NCI-H748 (cell line): ENCODE measurements around the gene GRAP.

Experiments used
- DNase-seq: peaks from one replicate; lab custom pipeline; 2025; ENCODE audit not compliant: unreplicated experiment; lab: John Stamatoyannopoulos, UW

GRAP gene

DNA sequence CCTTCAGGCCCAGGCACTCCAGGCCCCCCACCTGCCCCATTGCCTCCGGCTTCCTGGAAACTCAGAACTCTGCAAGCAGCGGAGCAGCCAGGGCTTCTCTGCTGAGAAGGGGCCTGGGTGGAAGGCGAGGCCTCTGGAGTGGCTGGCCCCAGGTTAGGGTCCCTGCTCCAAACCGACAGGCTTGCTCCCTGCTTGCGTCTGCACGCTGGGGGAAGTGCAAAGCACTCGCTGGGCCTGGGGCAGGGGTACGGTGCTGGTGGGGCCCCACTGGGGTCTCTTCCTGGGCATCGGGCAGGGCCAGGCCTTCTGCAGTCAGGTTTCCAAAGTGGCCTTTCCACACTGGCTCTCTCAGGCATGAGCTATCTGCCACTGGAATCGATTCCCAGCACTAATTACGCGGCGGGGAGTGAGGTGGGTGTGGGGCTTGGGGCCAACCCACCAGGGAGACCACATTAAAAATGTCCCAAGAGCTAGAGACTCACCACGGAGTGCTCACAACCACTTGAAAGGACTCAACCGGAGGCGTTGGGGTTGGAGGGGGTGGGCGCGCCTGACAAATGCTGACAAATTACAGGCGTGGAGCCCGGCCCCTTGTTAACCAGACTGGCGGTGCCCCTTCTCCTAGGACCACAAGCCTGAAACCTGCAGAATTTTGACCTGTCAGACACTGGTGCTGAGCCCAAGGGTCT, 60.1 kb downstream of the GRAP start:
- no peak for DNase-seq

DNA sequence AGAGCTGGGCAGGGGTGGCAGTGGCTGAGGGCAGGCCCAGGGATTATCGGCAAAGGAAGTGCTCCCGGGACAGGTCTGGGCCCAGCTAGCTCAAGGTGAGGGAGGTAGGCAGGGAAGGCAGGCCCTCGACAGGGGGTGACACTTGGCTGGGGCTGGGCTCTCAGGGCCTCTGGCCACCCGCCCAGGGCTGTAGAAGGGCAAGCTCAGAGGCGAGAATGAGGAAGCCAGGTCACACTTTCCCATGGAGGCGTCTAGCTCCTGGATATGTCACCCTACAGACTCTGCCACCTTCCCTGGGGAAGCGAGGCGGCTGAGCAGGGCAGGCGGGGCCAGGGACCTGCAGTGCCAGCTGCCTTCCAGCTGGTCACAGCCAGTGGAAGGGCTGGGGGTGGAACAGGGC, 61.3 kb downstream of the GRAP start:
- DNase-seq: no peak

DNA sequence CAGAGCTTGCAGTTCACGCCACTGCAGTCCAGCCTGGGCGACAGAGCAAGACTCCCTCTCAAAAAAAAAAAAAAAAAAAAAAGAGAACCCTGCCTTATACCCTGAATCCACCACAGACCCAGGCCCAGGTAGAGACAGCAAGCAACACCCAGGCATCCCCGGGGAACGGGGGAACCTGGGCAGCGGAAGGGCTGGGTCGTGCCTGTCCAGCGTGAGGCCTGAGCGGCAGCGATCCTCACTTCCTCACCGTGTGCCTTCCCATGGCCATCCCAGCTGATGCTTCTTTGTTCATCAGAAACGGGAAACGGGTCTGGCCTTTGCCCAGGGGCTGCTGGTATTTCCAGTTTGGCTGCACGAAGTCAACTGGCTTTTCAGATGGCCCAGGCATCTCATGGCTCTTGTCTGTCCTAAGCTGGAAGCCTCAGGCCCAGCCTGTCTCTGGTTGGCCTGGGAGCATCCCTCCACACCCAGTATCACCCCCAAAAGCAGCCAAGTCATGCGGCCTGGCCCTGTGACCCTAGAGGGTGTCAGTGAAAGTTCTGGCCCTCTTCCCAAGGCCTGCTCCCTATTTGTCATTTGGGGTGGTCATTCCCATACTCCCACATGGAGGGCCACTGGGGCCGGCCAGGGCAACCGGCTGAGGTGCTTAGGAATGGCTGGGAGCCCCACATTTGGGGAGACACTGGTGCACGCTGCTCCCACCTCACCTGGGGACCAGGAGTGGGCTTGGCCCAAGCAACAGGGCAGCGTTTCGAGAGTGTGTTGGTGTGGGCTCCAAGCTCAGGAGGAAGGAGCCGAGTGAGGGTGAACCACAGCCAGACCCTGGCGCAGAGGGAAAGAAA, 62.3 kb downstream of the GRAP start:
- DNase-seq: no peak

DNA sequence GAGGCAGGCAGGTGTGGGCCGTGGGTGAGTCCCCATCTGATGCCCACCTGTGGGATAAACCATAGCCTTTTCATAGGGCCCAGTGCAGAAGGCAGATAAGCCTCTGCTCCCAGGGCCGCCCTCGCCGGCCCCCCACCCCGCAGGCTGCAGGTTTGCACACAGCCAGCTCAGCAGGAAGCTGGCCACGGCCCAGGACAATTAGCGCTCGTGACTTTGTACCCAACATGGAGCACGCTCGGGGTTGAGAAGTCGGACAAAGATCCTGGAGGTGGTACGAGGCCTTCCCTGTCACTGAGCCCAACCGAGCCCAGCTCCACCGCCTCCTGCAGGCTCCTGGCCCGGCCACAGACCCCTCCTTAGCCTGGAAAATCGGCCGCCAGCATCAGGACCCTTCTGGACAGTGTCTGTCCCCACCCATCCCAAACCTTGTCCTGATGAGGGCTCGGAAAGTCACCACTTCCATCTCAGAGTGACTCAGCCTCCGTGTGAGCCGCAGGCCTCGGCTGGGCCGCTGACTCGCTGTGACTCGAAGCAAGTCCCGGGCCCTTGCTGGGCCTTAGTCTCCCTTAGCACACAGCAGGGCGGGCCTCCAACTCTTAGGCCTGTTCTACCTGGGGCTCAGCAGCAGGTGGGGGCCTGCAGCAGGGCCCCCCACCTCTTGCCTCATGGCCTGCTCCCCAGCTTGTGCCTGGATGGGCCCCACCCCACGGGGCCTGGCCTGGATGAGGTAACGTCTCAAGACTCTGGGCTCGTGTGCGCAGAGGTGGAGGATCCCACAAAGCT, 64.9 kb downstream of the GRAP start:
- DNase-seq: peak; percentile 42

DNA sequence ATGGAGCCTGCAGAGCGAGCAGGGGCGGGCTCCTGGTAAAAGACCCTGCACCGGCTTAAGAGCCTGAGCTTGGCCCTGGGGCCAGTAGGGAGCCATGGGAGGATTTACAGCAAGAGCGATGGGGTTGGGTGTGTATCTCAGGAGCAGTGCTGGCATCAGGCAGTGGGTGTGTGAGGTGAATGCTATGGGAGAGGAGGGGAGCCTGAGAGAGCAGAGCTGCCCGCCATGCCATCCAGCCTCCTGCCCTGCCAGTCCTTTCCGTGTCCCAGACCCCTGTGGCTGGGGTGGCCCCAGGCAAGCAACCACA, 65.5 kb downstream of the GRAP start:
- DNase-seq: no peak

DNA sequence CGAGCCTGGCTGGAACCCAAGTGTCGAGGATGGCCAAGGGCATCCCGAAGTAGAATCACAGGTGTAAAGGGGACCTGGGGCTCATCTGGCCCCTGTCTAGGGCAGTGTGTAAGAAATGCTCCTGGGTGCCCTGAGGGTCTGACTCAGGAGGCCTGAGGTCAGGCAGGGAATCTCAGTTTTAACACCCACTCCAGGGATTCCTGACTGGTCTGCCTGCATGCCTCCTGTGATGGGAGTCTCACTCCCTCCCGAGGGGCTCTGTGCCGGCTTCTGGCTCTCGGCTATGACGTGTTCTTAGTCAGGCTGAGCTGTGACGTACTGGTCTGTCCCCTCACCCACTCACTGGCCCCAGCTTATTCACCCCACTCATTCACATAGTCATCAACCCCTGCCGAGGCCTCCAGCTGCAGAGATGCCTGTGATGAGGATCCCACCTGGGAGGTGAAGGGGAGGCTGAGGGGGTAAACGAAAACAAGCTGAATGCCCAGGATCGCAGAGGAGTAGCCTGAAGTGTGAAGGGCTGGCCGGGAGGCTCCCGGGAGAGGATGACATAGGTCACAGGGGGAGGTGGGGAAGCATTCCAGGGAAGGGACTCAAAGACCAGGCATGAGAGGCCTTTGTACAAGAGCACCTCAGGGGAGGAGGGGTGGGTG, 65.9 kb downstream of the GRAP start:
- DNase-seq: no peak

DNA sequence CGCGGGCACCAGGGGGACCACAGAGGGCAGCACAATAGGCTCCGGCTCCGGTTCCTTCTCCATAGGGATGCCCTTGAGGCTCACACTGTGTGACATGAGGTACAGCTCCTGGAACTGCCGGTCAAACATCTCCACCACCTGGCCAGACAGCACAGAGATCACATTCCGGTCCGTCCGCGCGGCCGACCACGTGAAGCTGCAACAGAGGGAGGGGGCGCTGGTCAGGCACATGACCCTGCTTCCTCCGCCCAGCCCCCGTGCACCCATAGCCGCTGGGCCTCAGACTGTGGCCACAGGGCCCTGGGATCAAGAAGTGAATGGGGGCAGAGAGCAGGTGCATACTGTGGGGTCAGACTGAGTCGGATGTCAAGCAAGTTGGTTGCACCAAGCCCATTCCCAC, 68.1 kb downstream of the GRAP start:
- no peak for DNase-seq

DNA sequence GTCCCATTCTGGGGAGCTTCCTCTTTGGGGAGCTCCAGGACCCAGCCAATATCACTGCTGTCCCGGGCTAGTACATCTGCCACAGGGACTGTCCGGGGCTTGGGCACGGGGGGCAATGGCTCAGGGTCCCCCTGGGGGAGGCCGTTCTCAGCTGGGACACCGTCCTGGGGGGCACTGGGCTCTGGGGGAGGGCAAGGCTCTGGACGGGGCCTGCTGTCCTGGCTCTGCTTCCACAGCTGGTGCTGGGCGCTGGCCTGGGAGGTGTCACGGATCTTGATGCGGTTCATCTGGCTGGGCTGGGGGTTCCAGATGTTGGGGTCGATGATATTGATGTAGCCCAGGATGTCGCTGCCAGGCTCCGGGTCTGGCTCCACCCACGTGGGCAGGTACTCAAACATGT, 68.7 kb downstream of the GRAP start:
- no peak for DNase-seq

DNA sequence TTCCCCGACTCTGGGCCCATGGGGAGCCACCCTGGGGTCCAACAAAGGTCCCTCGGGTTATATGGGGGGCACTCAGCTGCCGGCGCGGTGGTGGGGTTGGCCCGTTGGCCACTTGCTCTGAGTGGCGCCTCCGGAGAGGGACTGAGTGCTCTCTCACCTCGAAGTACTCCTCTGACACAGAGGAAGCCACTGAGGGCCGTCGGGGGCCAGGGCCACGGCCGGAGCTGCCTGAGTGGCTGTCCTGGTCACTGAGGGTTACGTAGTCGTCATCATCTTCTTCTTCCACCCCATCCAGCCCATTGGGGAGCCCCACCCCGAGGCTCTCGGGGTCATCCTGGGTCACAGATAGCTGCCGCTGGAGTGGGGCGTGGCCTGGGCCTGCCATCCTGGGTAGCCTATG, 69.1 kb downstream of the GRAP start:
- DNase-seq: no peak

DNA sequence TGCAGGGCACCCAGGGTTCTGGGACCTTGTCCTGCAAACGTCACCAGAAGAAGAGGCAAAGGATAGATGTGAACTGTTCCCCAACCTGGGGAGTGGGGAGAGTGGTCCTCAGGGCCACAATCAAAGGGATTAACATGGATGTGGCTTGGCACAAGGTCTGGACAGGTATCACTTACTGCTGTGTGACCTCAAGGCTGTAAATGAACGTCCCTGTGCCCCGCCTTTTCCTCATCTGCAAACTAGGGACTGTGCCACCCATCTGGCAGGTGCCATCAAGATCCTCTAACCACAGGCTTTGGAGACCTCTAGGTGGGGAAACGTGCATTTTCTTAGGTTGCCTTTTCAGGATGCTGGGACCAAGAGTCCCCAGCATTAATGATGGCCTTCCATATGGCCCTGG, 69.7 kb downstream of the GRAP start:
- DNase-seq: no peak

DNA sequence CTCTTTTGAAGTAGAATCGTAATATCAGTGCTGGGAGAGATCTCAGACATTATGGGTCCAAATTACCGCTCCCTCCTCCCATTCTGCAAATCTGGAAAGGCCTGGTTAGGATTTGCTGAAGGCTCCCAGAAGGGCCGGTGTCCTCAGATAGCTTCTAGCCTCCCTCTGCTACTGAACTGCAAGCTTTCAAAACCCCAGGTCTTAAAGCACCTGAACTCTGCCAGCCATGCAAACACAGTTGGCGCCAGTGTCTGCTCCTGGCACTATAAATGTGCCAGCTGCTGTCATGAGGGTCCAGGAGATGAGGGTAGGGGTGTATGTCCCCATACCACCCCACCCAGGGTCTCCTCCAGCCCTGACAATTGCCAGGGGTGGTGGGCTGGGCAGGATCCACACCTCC, 70.6 kb downstream of the GRAP start:
- no peak for DNase-seq

DNA sequence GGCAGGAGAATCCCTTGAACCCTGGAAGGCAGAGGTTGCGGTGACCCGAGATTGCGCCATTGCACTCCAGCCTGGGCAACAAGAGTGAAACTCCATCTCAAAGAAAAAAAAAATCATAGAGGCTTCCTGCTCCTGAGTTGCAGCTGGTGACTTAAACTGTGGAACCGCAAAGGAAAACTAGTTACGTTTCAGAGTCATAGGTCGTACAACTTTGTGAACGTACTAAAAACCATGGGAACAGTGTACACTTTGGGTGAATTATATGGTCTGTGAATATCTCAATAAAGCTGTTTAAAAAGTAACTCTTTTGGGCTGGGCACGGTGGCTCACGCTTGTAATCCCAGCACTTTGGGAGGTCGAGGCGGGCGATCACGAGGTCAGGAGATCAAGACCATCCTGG, 71.2 kb downstream of the GRAP start:
- no peak for DNase-seq

DNA sequence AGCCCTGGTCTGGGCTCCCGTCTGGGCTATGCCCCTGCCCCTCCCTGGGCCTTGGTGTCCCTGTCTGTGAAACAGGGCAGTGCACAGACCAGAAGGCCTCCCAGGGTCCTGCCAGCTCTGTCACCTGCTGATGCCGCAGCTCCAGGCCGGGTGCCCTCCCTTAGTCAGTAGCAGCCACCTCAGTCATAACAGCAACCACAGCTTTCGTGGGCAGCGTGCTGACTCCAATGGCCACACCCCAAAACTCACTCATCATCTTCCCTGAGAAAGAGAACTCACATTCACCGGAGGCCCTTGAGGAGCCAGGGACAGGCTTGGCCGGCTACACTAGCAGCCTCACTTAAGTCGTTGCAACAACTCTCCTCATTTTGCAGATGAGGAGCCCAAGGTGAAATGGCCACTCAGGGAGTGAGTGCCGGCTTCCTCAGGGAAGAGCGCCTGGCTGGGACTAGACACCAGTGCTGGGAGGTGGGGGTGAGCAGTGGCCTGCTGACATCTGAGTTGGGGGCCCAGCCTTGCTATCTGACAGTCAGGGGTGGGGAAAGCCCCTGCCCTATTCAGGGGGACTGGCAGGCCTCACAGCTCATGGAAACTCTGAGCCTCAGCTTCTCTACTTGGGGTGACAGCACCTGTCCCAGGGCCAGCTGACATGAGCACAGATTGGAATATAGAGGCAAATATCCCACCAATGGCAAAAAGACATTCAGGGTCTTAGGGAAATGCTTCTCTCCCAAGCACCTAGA, 72.2 kb downstream of the GRAP start:
- DNase-seq: no peak

DNA sequence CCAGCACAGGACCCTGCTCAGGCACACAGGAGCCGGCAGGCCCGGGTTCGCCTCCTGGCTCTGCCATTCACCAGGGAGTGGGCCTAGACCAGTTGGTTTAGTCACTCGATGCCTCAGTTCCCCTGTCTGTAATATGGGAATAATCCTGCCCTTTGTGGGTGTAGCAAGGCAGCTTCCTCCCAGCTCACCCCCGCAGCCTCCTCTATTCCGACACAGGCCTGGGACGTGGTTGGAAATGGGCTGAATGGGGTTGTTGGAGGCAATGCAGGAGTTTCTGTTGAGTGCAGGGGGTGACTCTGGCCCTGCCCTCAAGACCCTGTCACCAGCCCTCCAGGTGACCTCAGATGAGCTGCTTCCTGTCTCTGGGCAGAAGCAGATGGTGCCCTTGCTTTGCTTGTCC, 75.0 kb downstream of the GRAP start:
- no peak for DNase-seq
